Neural progenitor cell (in vitro differentiated cells): Measurements from ENCODE around the gene RPS10. TPM values are rescaled to one million over a fixed set of nuclear protein-coding genes. Genes with fewer than 3 reads are reported as not detected.
A peak's percentile ranks its signal among the peaks of the same experiment; 100 is the strongest.

ENCODE experiments used
- DNase-seq: peaks from one replicate; pipeline ENCODE4 v3.0.0-alpha.2; 2016; ENCODE audit warnings: low spot score
- H2AFZ ChIP-seq: fragments of 200-600 bp; sonication (generic); replicated peaks from 2 replicates; pipeline ENCODE4 v1.6.1; 2016; ENCODE audit warnings: antibody characterized with exemption
- H3F3A ChIP-seq: fragments of 200-600 bp; sonication (generic); 2 replicates; pipeline ENCODE4 v1.6.1; 2016; ENCODE audit warnings: antibody characterized with exemption, low read depth
- H3K27ac ChIP-seq: fragments of 200-600 bp; sonication (generic); 2 replicates; pipeline ENCODE4 v1.5.1; 2016; ENCODE audit warnings: mild to moderate bottlenecking
- H3K27me3 ChIP-seq: fragments of 200-600 bp; sonication (generic); 2 replicates; pipeline ENCODE4 v1.6.1; 2016; ENCODE audit warnings: mild to moderate bottlenecking, moderate library complexity
- H3K36me3 ChIP-seq: fragments of 200-600 bp; sonication (generic); 2 replicates; pipeline ENCODE4 v1.5.1; 2016
- H3K4me1 ChIP-seq: fragments of 200-600 bp; sonication (generic); 2 replicates; pipeline ENCODE4 v1.6.1; 2016; ENCODE audit warnings: mixed run types
- H3K4me2 ChIP-seq: fragments of 200-600 bp; sonication (generic); 2 replicates; pipeline ENCODE4 v1.6.1; 2016
- H3K4me3 ChIP-seq: fragments of 200-600 bp; sonication (generic); 2 replicates; pipeline ENCODE4 v1.5.1; 2016
- H3K79me2 ChIP-seq: fragments of 200-600 bp; sonication (generic); 2 replicates; pipeline ENCODE4 v1.6.1; 2016; ENCODE audit warnings: low read depth
- H3K9ac ChIP-seq: fragments of 200-600 bp; sonication (generic); 2 replicates; pipeline ENCODE4 v1.6.1; 2016
- H3K9me3 ChIP-seq: fragments of 200-600 bp; sonication (generic); 2 replicates; pipeline ENCODE4 v1.5.1; 2016; ENCODE audit warnings: low read depth
- H4K20me1 ChIP-seq: fragments of 200-600 bp; sonication (generic); 2 replicates; pipeline ENCODE4 v1.6.1; 2016; ENCODE audit warnings: low read depth
- H3K27ac Mint-ChIP-seq: 3 replicates; pipeline ENCODE4 v1.8.0; 2021; ENCODE audit warnings: mixed read lengths
- H3K27me3 Mint-ChIP-seq: 2 replicates; pipeline ENCODE4 v1.8.0; 2022; ENCODE audit warnings: low read depth, mild to moderate bottlenecking, inconsistent platforms, moderate library complexity, mixed read lengths; ENCODE audit not compliant: insufficient read depth
- H3K36me3 Mint-ChIP-seq: 3 replicates; pipeline ENCODE4 v1.8.0; 2021; ENCODE audit warnings: mixed read lengths
- H3K4me1 Mint-ChIP-seq: 3 replicates; pipeline ENCODE4 v1.8.0; 2021; ENCODE audit warnings: mixed read lengths
- H3K4me3 Mint-ChIP-seq: 3 replicates; pipeline ENCODE4 v1.8.0; 2021; ENCODE audit warnings: mild to moderate bottlenecking, moderate library complexity, mixed read lengths
- H3K9me3 Mint-ChIP-seq: 3 replicates; pipeline ENCODE4 v1.8.0; 2020; ENCODE audit warnings: mixed read lengths
- CTCF ChIP-seq: fragments of 200-600 bp; sonication (generic); IDR thresholded peaks from 2 replicates; pipeline ENCODE4 v1.5.1; 2017; ENCODE audit warnings: antibody characterized with exemption, mild to moderate bottlenecking
- EZH2 ChIP-seq: fragments of 200-600 bp; sonication (generic); IDR thresholded peaks from 2 replicates; pipeline ENCODE4 v1.6.1; 2017; ENCODE audit warnings: antibody characterized with exemption, mild to moderate bottlenecking, moderate library complexity
- EZH2phosphoT487 ChIP-seq: fragments of 200-600 bp; sonication (generic); IDR thresholded peaks from 2 replicates; pipeline ENCODE4 v1.6.1; 2017; ENCODE audit warnings: antibody characterized with exemption
- total RNA-seq: library from RNA; depleted of rRNA; stranded (reverse); fragments of >200 nt; gene quantifications from 2 replicates; pipeline ENCODE4 v1.2.3, GENCODE V29; 2015; ENCODE audit warnings: low replicate concordance

RPS10 gene
- total RNA-seq, 1 donor from 2014 or later = 4,003 TPM

GRCh38 chr6:34463849-34464248 is 38.0 kb upstream of the RPS10 start:
- Histone ChIP-seq H3K9ac (no peak overlapping the region), H3K27me3 (peaks cover 24% of the 10 kb centered on the region), H4K20me1 (no peaks in the 10 kb centered on the region), H3K79me2 (no peaks in the 10 kb centered on the region), H3K27ac (no peak overlapping the region), H3K4me1 (peaks cover 10% of the 10 kb centered on the region), H3K9me3 (no peaks in the 10 kb centered on the region), H3F3A (peaks cover 16% of the 10 kb centered on the region), H3K4me3 (no peak overlapping the region), H3K36me3 (no peaks in the 10 kb centered on the region), H2AFZ (no peak overlapping the region), H3K4me2 (no peak overlapping the region)
- Mint-ChIP-seq H3K4me1 (peaks cover 16% of the 10 kb centered on the region), H3K27ac (no peak overlapping the region), H3K27me3 (peaks cover 21% of the 10 kb centered on the region), H3K4me3 (peak overlapping the region; percentile 71), H3K9me3 (no peaks in the 10 kb centered on the region), H3K36me3 (no peaks in the 10 kb centered on the region)
- no peak for DNase-seq
- TF ChIP-seq EZH2phosphoT487 (no peak), CTCF (no peak), EZH2 (no peak)

GRCh38 chr6:34463299-34463698 is 37.4 kb upstream of the RPS10 start:
- H3K4me2 ChIP-seq = no peak overlapping the region
- peaks cover 18% of the 10 kb centered on the region for H3K4me1 Mint-ChIP-seq
- peaks cover 18% of the 10 kb centered on the region for H3K27me3 Mint-ChIP-seq
- H3K9me3 ChIP-seq = no peaks in the 10 kb centered on the region
- no peak overlapping the region for H3K4me3 ChIP-seq
- H2AFZ ChIP-seq = no peak overlapping the region
- H3F3A ChIP-seq = peaks cover 16% of the 10 kb centered on the region
- no peak overlapping the region for H3K27ac Mint-ChIP-seq
- peaks cover 24% of the 10 kb centered on the region for H3K27me3 ChIP-seq
- H3K4me1 ChIP-seq = peaks cover 10% of the 10 kb centered on the region
- H3K36me3 Mint-ChIP-seq = no peaks in the 10 kb centered on the region
- peak overlapping the region; percentile 5 for H3K4me3 Mint-ChIP-seq
- H3K9ac ChIP-seq = no peak overlapping the region
- H4K20me1 ChIP-seq = no peaks in the 10 kb centered on the region
- H3K9me3 Mint-ChIP-seq = no peaks in the 10 kb centered on the region
- no peaks in the 10 kb centered on the region for H3K79me2 ChIP-seq
- TF ChIP-seq EZH2 = no peak
- no peak for TF ChIP-seq CTCF
- no peak for TF ChIP-seq EZH2phosphoT487
- no peak overlapping the region for H3K27ac ChIP-seq
- no peaks in the 10 kb centered on the region for H3K36me3 ChIP-seq
- DNase-seq = no peak

GRCh38 chr6:34462551-34462971 is 36.7 kb upstream of the RPS10 start:
- H3K4me2 ChIP-seq = peak overlapping the region; percentile 65
- Mint-ChIP-seq H3K36me3 (no peaks in the 10 kb centered on the region), H3K9me3 (no peaks in the 10 kb centered on the region), H3K4me3 (peak overlapping the region; percentile 4), H3K27ac (no peak overlapping the region), H3K4me1 (peaks cover 18% of the 10 kb centered on the region), H3K27me3 (peaks cover 18% of the 10 kb centered on the region)
- DNase-seq = peak; percentile 78
- H4K20me1 ChIP-seq = no peaks in the 10 kb centered on the region
- H3F3A ChIP-seq = peaks cover 16% of the 10 kb centered on the region
- TF ChIP-seq CTCF = no peak
- no peak for TF ChIP-seq EZH2phosphoT487
- no peak for TF ChIP-seq EZH2
- H3K27me3 ChIP-seq = peaks cover 24% of the 10 kb centered on the region
- no peaks in the 10 kb centered on the region for H3K9me3 ChIP-seq
- peaks cover 14% of the 10 kb centered on the region for H3K4me1 ChIP-seq
- no peaks in the 10 kb centered on the region for H3K36me3 ChIP-seq
- no peak overlapping the region for H3K27ac ChIP-seq
- peak overlapping the region; percentile 90 for H2AFZ ChIP-seq
- H3K4me3 ChIP-seq = peak overlapping the region; percentile 31
- H3K79me2 ChIP-seq = no peaks in the 10 kb centered on the region
- H3K9ac ChIP-seq = no peak overlapping the region
